Measurements from ENCODE around the gene PAX5. TPM values are rescaled to one million over a fixed set of nuclear protein-coding genes. Genes with fewer than 3 reads are reported as not detected.

The PAX5 gene
- total and polyA plus RNA-seq, 2 of the 13 experiments (the other 11 are each of a cell fraction or from before 2014, with no cell fraction given), result not detected

- no peak for TF ChIP-seq E2F1 (CRISPR knock-in tag; IDR thresholded peaks at IDR 0.05)
- no peak for TF ChIP-seq ZNF407 (CRISPR knock-in tag; IDR thresholded peaks at IDR 0.05; ENCODE audit: not compliant biosample characterization)
- no peak for TF ChIP-seq NONO (IDR thresholded peaks at IDR 0.05)
- TF ChIP-seq NONO (CRISPR knock-in tag; conservative IDR thresholded peaks at IDR 0.05), result no peak
- no peak for TF ChIP-seq DMTF1 (CRISPR knock-in tag; IDR thresholded peaks at IDR 0.05)
- TF ChIP-seq HNF4G (IDR thresholded peaks at IDR 0.05; ENCODE audit: borderline replicate concordance, low read depth, low read length), result no peak
- no peak for TF ChIP-seq HNF4G (CRISPR knock-in tag; IDR thresholded peaks at IDR 0.05; ENCODE audit: borderline replicate concordance, low read depth)
These were observed 123.0 kb downstream of the PAX5 start (continued) for GRCh38 chr9:36911037-36911436.

Data from HepG2 (cell line).